ENCODE results near the gene SRCIN1. TPM values are rescaled to one million over a fixed set of nuclear protein-coding genes. Genes with fewer than 3 reads are reported as not detected.

Gene SRCIN1
- total and polyA plus RNA-seq, 12 donors = 0.27 to 3.2 (median 1.2) TPM

- no peak for DNase-seq
- peaks cover 0 to 54% (median 17%) of the 10 kb centered on the region in 7 donors for H3K27me3 ChIP-seq
- 75 to 78% methylated on average over 11 of the region's 11 CpGs for WGBS, 2 donors
Observed at GRCh38 chr17:38541281-38541680, 64.5 kb downstream of the SRCIN1 start.

DNA sequence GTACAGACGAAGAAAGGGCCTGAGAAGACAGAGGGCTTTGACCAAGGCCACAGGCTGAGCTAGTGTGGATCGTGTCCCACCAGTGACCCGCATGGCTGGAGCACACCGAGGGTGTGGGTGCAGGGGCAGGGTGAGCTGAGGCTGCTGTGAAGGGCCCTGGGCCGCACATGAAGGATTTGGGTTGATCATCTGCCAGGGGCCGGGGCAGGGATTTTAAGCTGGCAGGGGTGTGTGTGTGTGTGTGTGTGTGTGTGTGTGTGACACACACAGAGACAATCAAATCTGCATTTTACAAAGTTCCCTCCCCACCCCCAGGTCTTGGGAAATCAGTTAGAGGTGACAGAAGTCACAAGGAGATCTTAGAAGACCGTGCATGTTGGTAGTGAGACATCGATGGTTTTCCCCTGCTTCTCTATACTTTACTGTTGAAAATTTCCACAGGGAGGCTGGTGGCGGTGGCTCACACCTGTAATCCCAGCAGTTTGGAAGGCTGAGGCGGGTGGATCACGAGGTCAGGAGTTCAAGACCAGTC is 65.2 kb downstream of the SRCIN1 start:
- no peaks in the 10 kb centered on the region for H3K9me3 ChIP-seq
- ATAC-seq (no peak), DNase-seq (no peak)
- TF ChIP-seq, protein P1, sequence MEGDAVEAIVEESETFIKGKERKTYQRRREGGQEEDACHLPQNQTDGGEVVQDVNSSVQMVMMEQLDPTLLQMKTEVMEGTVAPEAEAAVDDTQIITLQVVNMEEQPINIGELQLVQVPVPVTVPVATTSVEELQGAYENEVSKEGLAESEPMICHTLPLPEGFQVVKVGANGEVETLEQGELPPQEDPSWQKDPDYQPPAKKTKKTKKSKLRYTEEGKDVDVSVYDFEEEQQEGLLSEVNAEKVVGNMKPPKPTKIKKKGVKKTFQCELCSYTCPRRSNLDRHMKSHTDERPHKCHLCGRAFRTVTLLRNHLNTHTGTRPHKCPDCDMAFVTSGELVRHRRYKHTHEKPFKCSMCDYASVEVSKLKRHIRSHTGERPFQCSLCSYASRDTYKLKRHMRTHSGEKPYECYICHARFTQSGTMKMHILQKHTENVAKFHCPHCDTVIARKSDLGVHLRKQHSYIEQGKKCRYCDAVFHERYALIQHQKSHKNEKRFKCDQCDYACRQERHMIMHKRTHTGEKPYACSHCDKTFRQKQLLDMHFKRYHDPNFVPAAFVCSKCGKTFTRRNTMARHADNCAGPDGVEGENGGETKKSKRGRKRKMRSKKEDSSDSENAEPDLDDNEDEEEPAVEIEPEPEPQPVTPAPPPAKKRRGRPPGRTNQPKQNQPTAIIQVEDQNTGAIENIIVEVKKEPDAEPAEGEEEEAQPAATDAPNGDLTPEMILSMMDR (IDR thresholded peaks at IDR 0.05) = no peak
- H3K27me3 ChIP-seq = peaks cover 0 to 57% (median 20%) of the 10 kb centered on the region in 7 donors
- no peak overlapping the region for H3K27ac ChIP-seq
- 80 to 83% methylated on average over 11 of the region's 11 CpGs for WGBS, 2 donors
- no peaks in the 10 kb centered on the region for H3K36me3 ChIP-seq
- no peak overlapping the region for H3K4me3 ChIP-seq
- intact Hi-C loops (cut with DNase I) = no loop called here
- no peaks in the 10 kb centered on the region for H3K4me1 ChIP-seq

More at GRCh38 chr17:38541281-38541680, 64.5 kb downstream of the SRCIN1 start:
- no peak for ATAC-seq
- Histone ChIP-seq H3K36me3 (no peaks in the 10 kb centered on the region), H3K9me3 (no peaks in the 10 kb centered on the region), H3K4me3 (no peak overlapping the region), H3K27ac (no peak overlapping the region), H3K4me1 (no peaks in the 10 kb centered on the region)
- intact Hi-C loops (cut with DNase I) = no loop called here
- TF ChIP-seq, protein P1 (IDR thresholded peaks at IDR 0.05) = no peak

GRCh38 chr17:38539386-38539785 is 66.4 kb downstream of the SRCIN1 start:
- peaks cover 0 to 58% (median 19%) of the 10 kb centered on the region in 7 donors for H3K27me3 ChIP-seq
- H3K4me1 ChIP-seq = no peaks in the 10 kb centered on the region
- DNase-seq (no peak), ATAC-seq (no peak)
- TF ChIP-seq, protein P1 (IDR thresholded peaks at IDR 0.05) = no peak
- H3K4me3 ChIP-seq = no peak overlapping the region
- intact Hi-C loops (cut with DNase I) = no loop called here
- H3K9me3 ChIP-seq = no peaks in the 10 kb centered on the region
- 79 to 85% methylated on average over 8 of the region's 8 CpGs for WGBS, 2 donors
- no peak overlapping the region for H3K27ac ChIP-seq
- no peaks in the 10 kb centered on the region for H3K36me3 ChIP-seq

DNA sequence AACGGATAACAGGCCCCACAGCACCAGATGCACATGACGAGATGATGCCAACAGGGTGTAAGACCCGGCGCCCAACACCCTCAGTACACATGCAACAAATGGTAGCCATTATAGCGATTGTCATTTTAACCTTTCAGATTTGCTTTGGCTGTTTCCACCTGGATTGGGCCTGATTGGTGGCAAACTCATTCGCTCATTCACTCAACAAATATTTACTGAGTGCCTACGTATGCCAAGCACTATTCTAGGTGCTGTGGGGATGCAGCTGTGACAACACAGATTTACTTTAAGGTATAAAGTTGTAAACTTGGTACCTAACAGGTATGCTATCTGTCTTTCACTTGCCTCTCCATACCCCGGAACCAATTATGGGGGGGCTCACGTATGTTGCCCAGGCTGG is 66.8 kb downstream of the SRCIN1 start:
- no peak for DNase-seq
- TF ChIP-seq, protein P1 (IDR thresholded peaks at IDR 0.05) = no peak
- WGBS, 2 donors = 88 to 91% methylated on average over 9 of the region's 9 CpGs
- Histone ChIP-seq H3K9me3 (no peaks in the 10 kb centered on the region), H3K27me3 (peaks cover 0 to 58% (median 14%) of the 10 kb centered on the region in 7 donors), H3K4me3 (no peak overlapping the region), H3K36me3 (no peaks in the 10 kb centered on the region), H3K4me1 (no peaks in the 10 kb centered on the region), H3K27ac (no peak overlapping the region)
- no peak for ATAC-seq
- intact Hi-C loops (cut with DNase I) = no loop called here
